Hepatocyte (in vitro differentiated cells): ENCODE data around the gene MSLN. TPM values are rescaled to one million over a fixed set of nuclear protein-coding genes. Genes with fewer than 3 reads are reported as not detected.

Experiments used
- DNase-seq: peaks from one replicate; pipeline ENCODE4 v3.0.0-alpha.2; 2016; ENCODE audit warnings: low spot score
- H2AFZ ChIP-seq: fragments of 200-600 bp; sonication (generic); 2 replicates; pipeline ENCODE4 v1.6.0; 2016; ENCODE audit warnings: antibody characterized with exemption, mild to moderate bottlenecking
- H3K27ac ChIP-seq: fragments of 200-600 bp; sonication (generic); 2 replicates; pipeline ENCODE4 v1.5.1; 2016; ENCODE audit warnings: mild to moderate bottlenecking
- H3K27me3 ChIP-seq: fragments of 200-600 bp; sonication (generic); 2 replicates; pipeline ENCODE4 v1.6.1; 2016
- H3K36me3 ChIP-seq: fragments of 200-600 bp; sonication (generic); replicated peaks from 2 replicates; pipeline ENCODE4 v1.5.1; 2016; ENCODE audit warnings: low read depth; ENCODE audit not compliant: insufficient read depth
- H3K4me1 ChIP-seq: fragments of 200-600 bp; sonication (generic); 2 replicates; pipeline ENCODE4 v1.5.1; 2016; ENCODE audit warnings: mild to moderate bottlenecking, moderate library complexity; ENCODE audit not compliant: insufficient read depth
- H3K4me2 ChIP-seq: fragments of 200-600 bp; sonication (generic); 2 replicates; pipeline ENCODE4 v1.6.0; 2016
- H3K4me3 ChIP-seq: fragments of 200-600 bp; sonication (generic); 2 replicates; pipeline ENCODE4 v1.5.1; 2016; ENCODE audit warnings: mild to moderate bottlenecking
- H3K79me2 ChIP-seq: fragments of 200-600 bp; sonication (generic); 2 replicates; pipeline ENCODE4 v1.6.0; 2017; ENCODE audit warnings: mild to moderate bottlenecking
- H3K9me2 ChIP-seq: fragments of 200-600 bp; sonication (generic); replicated peaks from 2 replicates; pipeline ENCODE4 v1.6.0; 2017; ENCODE audit warnings: mild to moderate bottlenecking; ENCODE audit not compliant: insufficient read depth
- H3K9me3 ChIP-seq: fragments of 200-600 bp; sonication (generic); 2 replicates; pipeline ENCODE4 v1.5.1; 2016; ENCODE audit warnings: low read depth, mild to moderate bottlenecking
- H4K20me1 ChIP-seq: fragments of 200-600 bp; sonication (generic); 2 replicates; pipeline ENCODE4 v1.6.0; 2016; ENCODE audit warnings: mild to moderate bottlenecking; ENCODE audit not compliant: insufficient read depth, poor library complexity, severe bottlenecking
- EZH2 ChIP-seq: fragments of 200-600 bp; sonication (generic); IDR thresholded peaks from 2 replicates; pipeline ENCODE4 v1.6.1; 2016; ENCODE audit warnings: antibody characterized with exemption, mild to moderate bottlenecking, borderline replicate concordance
- EZH2phosphoT487 ChIP-seq: fragments of 200-600 bp; sonication (generic); IDR thresholded peaks from one replicate; pipeline ENCODE4 v1.6.1; 2018; ENCODE audit warnings: antibody characterized with exemption, mild to moderate bottlenecking, low read depth, moderate library complexity; ENCODE audit not compliant: unreplicated experiment, severe bottlenecking
- WGBS: methylation state at CpG from one replicate; pipeline ENCODE4 v1.1.6; 2016; ENCODE audit warnings: low lambda C conversion rate; ENCODE audit errors: missing lambda C conversion rate; 5-methylcytosine and 5-hydroxymethylcytosine counted together
- polyA plus RNA-seq: library from polyadenylated mRNA; unstranded; fragments of >200 nt; fragmentation: Nextera tagmentation; extraction: Ambion mirVana; gene quantifications from 2 replicates; pipeline ENCODE4 v1.2.1, GENCODE V29; 2016
- total RNA-seq: library from RNA; depleted of rRNA; stranded (reverse); fragments of >200 nt; gene quantifications from 2 replicates; pipeline ENCODE4 v1.2.3, GENCODE V29; 2014
- TF ChIP-seq, protein P1 (sequence below): fragments of 200-600 bp; sonication (generic); IDR thresholded peaks from 2 replicates; pipeline ENCODE4 v1.5.1; 2016; ENCODE audit warnings: antibody characterized with exemption, mild to moderate bottlenecking; ENCODE audit not compliant: poor library complexity

Gene MSLN
- total and polyA plus RNA-seq, 2 experiments from 2014 or later = 2.4 to 8.0 TPM

DNA sequence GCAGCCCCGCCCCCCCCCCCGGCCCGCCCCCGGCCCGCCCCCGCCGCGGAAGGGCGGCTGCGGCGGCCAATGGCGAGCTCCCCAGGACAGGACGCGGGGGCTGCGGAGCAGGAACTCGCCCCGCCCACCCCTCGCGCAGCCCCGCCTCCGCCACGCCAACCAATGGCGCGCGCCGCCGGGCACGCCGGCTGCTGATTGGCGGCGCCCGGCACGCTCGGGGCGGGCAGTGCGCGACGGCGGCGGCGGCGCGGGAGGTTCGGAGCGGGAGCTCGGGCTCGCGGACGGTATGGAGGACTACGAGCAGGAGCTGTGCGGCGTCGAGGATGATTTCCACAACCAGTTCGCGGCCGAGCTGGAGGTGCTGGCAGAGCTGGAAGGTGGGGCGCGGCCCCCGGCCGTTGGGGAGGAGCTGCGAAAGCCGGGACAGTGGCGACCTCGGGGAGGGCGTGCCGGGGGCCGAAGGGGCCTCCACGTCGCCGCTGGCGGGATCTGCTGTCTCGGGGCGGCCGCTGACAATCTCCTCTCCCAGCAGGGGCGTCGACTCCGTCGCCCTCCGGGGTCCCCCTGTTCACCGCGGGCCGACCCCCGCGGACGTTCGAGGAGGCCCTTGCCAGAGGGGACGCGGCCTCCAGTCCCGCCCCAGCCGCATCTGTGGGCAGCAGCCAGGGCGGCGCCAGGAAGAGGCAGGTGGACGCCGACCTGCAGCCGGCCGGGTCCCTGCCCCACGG, 28.0 kb downstream of the MSLN start, which contains the start of gene CHTF18:
TSS of gene CHTF18 (plus strand) at position 222 of the 728 bp plus-strand sequence. CDS start at position 287, 65 bp downstream.
- Histone ChIP-seq H3K79me2 (peaks cover 19% of the 10 kb centered on the region), H3K4me1 (peaks cover 7% of the 10 kb centered on the region), H2AFZ (peak within 1 kb of the TSS; percentile 55), H3K4me3 (peak within 1 kb of the TSS; percentile 98), H3K27ac (peak within 1 kb of the TSS; percentile 65), H4K20me1 (peaks cover 5% of the 10 kb centered on the region), H3K9me2 (no peaks in the 10 kb centered on the region), H3K36me3 (no peaks in the 10 kb centered on the region), H3K27me3 (no peaks in the 10 kb centered on the region), H3K4me2 (peak within 1 kb of the TSS; percentile 98), H3K9me3 (no peaks in the 10 kb centered on the region)
- TF ChIP-seq EZH2phosphoT487 = no peak
- TF ChIP-seq EZH2 = no peak
- TF ChIP-seq, protein P1, sequence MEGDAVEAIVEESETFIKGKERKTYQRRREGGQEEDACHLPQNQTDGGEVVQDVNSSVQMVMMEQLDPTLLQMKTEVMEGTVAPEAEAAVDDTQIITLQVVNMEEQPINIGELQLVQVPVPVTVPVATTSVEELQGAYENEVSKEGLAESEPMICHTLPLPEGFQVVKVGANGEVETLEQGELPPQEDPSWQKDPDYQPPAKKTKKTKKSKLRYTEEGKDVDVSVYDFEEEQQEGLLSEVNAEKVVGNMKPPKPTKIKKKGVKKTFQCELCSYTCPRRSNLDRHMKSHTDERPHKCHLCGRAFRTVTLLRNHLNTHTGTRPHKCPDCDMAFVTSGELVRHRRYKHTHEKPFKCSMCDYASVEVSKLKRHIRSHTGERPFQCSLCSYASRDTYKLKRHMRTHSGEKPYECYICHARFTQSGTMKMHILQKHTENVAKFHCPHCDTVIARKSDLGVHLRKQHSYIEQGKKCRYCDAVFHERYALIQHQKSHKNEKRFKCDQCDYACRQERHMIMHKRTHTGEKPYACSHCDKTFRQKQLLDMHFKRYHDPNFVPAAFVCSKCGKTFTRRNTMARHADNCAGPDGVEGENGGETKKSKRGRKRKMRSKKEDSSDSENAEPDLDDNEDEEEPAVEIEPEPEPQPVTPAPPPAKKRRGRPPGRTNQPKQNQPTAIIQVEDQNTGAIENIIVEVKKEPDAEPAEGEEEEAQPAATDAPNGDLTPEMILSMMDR = no peak
- peak; percentile 98 for DNase-seq
- WGBS = 1% methylated on average over 34 of the region's 97 CpGs

DNA sequence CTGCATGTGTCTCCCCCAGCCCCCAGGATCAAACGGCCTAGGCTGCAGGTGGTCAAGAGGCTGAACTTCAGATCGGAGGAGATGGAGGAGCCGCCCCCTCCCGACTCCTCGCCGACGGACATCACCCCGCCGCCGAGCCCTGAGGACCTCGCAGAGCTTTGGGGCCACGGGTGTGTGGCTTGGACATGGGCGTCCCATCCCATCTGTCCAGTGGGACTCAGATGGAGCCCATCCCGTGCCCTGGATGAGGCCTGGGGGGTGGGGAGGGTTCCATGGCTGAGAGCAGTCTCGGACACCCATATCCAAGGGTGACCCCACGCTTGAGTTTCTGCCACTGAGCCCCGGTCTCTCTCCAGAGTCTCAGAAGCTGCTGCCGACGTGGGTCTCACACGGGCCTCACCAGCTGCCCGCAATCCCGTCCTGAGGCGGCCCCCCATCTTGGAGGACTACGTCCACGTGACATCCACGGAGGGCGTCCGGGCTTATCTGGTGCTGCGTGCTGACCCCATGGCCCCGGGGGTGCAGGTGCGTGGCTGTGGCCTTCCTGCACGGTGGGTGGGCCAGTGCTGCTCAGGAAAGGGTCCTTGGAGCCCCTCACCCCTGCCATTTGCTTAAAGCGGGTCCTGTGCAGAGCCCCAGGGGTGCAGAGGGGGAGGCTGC, 28.8 kb downstream of the MSLN start:
- H3K4me3 ChIP-seq = peak overlapping the region; percentile 59

DNA sequence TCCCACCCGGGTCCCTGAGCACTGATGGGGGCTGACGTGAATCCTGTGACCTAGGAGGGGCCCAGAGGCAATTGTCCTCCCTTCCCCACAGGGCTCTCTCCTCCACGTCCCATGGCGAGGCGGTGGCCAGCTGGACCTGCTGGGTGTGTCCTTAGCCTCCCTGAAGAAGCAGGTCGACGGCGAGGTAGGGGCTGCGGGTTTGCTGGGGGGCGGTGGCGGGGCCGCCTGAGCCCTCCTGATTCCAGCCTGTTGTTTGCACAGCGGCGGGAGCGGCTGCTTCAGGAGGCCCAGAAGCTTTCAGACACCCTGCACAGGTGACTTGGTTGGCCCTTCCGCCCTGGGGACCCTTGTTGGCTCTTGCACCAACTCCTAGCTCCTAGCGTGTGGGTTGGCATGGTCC, 29.6 kb downstream of the MSLN start:
- Histone ChIP-seq H3K79me2 (peaks cover 19% of the 10 kb centered on the region), H4K20me1 (peaks cover 5% of the 10 kb centered on the region), H3K27me3 (no peaks in the 10 kb centered on the region), H3K4me1 (peaks cover 7% of the 10 kb centered on the region), H3K27ac (no peak overlapping the region), H3K9me3 (no peaks in the 10 kb centered on the region), H2AFZ (no peak overlapping the region), H3K4me2 (no peak overlapping the region), H3K9me2 (no peaks in the 10 kb centered on the region), H3K4me3 (no peak overlapping the region), H3K36me3 (no peaks in the 10 kb centered on the region)
- no peak for TF ChIP-seq EZH2phosphoT487
- TF ChIP-seq, protein P1 = no peak
- no peak for TF ChIP-seq EZH2
- WGBS = 97% methylated on average over 15 of the region's 17 CpGs
- DNase-seq = no peak

More for the DNA sequence above, 28.8 kb downstream of the MSLN start:
- no peaks in the 10 kb centered on the region for H3K9me3 ChIP-seq
- H3K36me3 ChIP-seq = no peaks in the 10 kb centered on the region
- no peak for DNase-seq
- no peak overlapping the region for H2AFZ ChIP-seq
- TF ChIP-seq EZH2phosphoT487 = no peak
- TF ChIP-seq EZH2 = no peak
- TF ChIP-seq, protein P1 = no peak
- H3K9me2 ChIP-seq = no peaks in the 10 kb centered on the region
- no peak overlapping the region for H3K27ac ChIP-seq
- peaks cover 5% of the 10 kb centered on the region for H4K20me1 ChIP-seq
- peaks cover 7% of the 10 kb centered on the region for H3K4me1 ChIP-seq
- H3K4me2 ChIP-seq = peak overlapping the region; percentile 91
- H3K27me3 ChIP-seq = no peaks in the 10 kb centered on the region
- WGBS = 79% methylated on average over 30 of the region's 33 CpGs
- peaks cover 19% of the 10 kb centered on the region for H3K79me2 ChIP-seq
